Activated CD8-positive, alpha-beta memory T cell treated with anti-CD3 and anti-CD28 coated beads, Interleukin-2, amount 50 U/mL, for 24 hours (primary cell): ENCODE measurements around the gene ZNF630.
A peak's percentile ranks its signal among the peaks of the same experiment; 100 is the strongest.
"Not testable (repeated sequence)": the region's sequence is repeated elsewhere in the genome, so short reads cannot be mapped to it uniquely, and the experiment has no call there.

Experiments used
- DNase-seq: peaks from one replicate; pipeline ENCODE4 v3.0.0-alpha.2; 2020; ENCODE audit errors: extremely low read depth

ZNF630 gene

DNA sequence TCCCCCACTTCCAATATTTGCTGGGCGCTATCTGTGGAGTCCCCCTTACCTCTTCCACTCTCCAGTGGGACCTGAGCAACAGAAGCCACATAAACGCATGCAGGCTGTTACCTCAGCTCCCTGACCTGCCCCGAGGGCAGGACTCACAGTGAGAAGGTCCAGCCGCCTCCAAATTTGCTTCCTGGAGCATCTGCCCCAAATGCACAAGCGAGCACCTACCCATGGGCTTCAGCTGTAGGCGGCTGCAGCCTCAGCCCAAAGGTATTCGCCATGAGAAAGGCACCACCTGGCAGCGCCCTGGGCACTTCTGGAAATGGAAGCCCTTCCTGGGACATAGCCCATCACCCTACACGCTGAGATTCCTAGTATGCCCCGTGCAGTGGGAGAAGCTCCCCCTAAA, 41.2 kb downstream of the ZNF630 start:
- DNase-seq: no peak

DNA sequence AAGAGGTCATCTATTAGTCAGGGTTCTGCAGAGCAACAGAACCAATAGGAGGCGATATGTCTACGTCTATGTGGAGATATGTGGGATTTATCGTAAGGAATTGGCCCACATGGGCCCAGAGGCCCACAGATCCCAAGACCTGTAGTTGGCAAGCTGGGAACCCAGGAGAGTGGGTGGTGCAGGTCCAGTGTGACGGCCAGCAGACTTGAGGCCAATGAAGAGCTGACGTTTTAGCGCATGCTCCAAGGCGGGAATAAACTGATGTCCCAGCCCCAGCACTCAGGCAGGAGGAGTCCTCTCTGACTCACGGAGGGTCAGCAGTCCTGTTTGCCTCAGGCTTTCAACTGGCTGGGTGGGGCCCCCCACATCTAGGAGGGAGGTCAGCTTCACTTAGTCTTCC, 43.3 kb downstream of the ZNF630 start:
- DNase-seq: no peak

DNA sequence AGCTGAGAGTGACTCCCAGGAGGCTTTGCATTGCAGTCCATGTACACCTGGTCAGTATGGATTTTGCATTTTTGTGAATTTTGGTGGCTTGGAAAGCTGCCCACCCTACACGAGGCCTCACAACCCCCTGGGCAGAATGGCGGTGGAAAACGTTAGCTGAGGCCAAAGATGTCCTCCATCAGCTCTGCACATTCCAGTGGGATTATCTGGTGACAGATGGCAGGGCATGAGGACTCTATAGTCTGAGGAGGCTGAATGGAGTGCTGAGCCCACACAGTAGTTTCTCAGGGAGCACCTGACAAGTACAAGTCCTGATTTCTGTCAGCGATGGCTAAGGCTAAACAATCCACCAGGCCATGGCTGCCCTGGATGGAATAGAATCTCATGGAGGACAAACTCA, 43.9 kb downstream of the ZNF630 start:
- not testable (repeated sequence) for DNase-seq

DNA sequence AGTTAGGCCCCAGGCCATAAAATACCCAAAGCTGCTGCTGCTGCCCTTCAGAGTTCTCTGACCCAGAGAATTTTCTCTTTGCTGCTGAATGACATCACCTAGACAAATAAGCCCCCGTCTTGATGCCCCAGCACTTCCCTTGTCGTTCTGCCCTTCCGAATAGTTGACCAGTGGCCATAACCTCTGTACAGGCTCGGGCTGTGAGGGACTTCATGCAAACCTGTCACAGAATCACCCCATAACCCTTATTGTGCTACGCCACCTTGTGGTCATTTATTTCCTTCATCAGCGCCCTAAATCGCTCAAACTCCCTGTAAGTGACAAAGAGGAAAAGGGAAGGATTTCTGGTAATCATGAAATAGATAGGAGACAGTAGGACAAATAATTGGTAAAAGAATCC, 45.9 kb downstream of the ZNF630 start:
- DNase-seq: no peak

- no peak for DNase-seq
Measured at GRCh38 chrX:48022738-48023137, 48.7 kb downstream of the ZNF630 start.

DNA sequence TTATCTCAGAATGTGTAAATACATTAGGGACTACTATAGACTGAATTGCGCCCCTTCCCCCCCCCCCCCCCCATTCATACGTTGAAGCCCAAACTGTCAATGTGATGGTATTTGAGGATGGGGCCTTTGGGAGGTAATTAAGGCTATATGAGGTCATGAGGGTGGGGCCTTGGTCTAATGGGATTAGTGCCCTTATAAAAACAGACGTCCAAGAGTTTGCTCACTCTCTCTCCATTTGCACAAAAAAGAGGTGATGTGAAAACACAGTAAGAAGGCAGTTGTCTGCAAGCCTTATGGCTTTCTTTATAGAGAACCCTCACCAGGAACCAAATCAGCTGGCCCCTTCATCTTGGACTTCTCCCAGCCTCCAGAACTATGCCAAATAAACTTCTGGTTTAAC, 49.3 kb downstream of the ZNF630 start:
- no peak for DNase-seq

- DNase-seq: peak; percentile 54
Measured at GRCh38 chrX:48021026-48021900, 50.2 kb downstream of the ZNF630 start.

DNA sequence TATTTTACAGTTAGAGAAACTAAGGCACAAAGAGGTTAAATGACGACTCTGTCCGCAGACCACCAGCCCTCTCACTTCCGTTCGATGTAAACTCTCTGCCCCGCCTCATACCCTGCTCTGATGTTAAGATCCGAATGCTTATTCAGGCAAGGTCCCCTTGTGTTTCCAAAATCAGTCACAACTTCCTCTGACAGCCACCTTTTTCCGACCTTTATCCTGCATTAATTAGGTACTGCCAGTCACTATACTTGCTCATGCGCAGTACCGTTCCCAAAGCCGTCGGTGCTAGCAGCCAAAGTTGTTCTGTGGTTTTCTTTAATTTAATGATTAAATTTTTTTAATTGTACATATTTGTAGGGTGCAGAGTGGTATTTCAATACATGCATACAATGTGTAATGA, 51.0 kb downstream of the ZNF630 start:
- not testable (repeated sequence) for DNase-seq

DNA sequence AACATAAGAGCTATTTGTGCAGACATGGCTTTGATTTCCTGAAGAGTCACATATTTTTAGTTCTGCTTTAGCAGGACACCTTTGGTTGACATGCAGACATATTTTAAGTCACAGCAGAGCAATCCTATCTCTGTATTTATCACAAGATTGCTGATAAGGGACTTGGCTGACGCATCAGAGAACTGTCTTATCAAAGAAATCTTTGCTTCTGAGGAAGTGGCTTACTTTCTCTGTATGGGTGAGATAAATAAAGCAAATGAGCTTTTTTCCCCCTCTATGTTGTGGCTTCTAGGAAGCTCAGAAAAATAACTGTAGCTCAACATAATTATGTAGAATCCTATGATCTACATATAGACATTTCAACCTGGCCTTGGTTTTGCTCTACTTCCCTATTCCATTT, 51.5 kb downstream of the ZNF630 start:
- not testable (repeated sequence) for DNase-seq

GRCh38 chrX:48016583-48017310, 54.7 kb downstream of the ZNF630 start:
- not testable (repeated sequence) for DNase-seq

DNA sequence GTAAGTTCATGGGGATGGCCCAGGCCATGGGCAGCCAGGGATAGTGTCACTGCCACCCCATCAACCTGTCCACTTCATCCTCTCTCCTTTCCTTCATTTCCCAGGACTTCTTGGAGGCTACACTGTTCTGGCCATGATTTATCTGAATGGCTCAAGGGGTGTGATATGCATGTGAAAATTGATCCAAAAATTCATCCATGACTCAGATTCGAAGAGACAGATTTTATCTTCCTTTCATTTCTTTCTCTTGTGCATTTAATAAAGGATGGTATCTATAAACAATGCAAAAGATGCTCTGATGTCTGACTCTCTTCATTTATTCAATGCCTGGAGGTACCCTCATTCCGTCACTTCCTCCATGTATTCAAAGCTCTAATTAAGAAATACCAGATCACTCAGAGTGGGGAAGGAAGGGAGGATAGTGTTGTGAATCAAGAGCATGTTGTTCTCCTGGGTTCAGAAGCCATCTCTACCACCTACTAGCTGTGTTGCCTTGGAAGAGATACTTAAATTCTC, 61.9 kb downstream of the ZNF630 start:
- not testable (repeated sequence) for DNase-seq
